GM18517 (cell line): ENCODE results near the gene C11orf42.
A peak's percentile ranks its signal among the peaks of the same experiment; 100 is the strongest.
"Not testable (repeated sequence)": the region's sequence is repeated elsewhere in the genome, so short reads cannot be mapped to it uniquely, and the experiment has no call there.

Experiments used
- ATAC-seq: cut with Tn5 transposase; IDR thresholded peaks from one replicate; pipeline ENCODE4 v1.9.1; 2021; ENCODE audit warnings: mild to moderate bottlenecking, moderate library complexity; ENCODE audit not compliant: unreplicated experiment

The C11orf42 gene

DNA sequence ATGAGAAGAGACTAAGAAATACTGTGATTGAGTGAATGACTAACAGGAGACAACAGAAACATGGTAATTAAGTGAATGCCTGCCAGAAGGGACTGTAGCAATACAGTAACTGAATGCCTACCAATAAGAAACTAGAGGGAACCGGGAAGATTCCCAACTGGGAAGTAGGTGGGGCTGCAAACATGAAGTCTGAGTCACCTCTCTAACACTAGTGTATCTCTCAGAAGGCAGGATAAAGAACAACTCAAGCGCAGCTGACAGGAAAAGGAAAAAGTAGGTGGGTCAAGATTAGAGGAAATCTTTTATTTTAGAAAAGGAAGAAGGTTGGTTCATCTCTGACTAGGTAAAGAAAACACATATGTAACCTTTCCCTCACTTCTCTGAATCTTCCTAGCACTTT, 14.0 kb downstream of the C11orf42 start:
- no peak for ATAC-seq

DNA sequence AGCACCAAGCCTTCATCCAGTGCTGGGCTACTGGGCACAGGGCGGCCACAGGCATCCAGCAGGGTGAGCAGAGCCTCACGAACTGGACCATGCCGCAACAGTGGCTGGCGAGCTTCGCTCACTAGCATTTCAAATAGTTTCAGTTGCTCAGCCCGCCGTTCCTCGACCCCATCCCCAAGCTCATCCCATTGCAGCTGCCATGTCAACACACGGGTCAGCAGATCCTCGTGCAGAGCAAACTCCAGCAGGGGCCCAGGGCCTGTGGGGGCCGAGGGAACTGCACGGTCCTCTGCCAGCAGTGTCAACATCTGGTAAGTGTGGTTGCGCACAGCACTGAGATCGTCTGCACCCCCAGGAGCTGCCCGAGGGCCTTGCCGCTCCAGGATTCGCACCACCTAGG, 18.5 kb downstream of the C11orf42 start:
- ATAC-seq = no peak

DNA sequence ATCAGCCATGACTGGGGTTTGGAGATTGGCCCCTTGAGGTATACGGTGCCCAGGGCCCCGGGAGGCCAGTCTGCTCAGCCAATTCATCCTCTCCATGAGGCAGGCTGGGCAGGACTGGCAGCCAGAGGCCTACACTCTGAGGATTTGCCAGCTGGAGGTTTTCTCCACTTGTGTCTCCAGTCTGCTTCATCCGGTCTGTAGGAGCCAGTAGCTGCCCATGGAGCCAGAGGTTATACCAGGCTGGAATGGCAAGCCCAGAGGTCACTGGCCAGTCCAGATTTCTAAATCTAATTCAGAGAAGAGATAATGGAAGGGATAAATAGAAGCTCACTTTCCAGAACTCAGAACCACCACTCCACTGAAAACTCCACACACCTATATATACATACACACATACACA, 19.1 kb downstream of the C11orf42 start:
- ATAC-seq = no peak

DNA sequence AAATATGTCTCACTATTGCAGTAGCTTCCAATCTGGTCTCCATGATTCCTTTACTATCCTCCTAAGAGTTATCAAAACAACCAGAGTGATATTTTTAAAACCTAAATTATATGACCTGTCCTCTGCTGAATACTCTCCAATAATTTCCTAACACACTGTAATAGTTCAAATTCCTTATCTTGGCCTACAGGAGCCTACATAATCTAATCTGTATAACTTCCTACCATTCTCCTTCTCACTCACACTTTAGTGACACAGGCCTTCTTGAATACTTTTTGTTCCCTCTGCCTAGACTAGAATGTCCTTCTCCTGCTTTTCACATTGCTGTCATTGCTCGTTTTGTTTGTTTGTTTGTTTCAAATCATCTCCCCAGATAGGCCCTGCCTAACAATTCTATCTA, 19.7 kb downstream of the C11orf42 start:
- no peak for ATAC-seq

DNA sequence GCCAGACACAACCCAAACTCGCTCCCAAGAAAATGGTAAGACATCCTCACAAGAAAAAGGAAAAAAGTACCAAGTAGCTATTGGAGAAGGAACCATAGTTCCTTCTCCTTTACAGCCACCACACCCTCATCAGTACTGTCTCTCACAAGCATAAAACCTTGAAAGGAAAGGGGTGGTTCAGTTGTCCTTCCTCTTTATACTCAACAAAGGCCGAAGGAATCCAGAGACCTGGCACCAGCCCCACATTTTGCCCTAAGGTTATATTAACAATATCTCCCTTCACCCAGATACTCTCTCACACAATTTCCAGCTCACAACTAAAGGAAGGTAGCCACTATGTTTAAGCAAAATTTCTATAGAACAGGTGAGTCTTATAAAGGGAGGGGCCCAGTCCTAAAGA, 20.5 kb downstream of the C11orf42 start:
- no peak for ATAC-seq

DNA sequence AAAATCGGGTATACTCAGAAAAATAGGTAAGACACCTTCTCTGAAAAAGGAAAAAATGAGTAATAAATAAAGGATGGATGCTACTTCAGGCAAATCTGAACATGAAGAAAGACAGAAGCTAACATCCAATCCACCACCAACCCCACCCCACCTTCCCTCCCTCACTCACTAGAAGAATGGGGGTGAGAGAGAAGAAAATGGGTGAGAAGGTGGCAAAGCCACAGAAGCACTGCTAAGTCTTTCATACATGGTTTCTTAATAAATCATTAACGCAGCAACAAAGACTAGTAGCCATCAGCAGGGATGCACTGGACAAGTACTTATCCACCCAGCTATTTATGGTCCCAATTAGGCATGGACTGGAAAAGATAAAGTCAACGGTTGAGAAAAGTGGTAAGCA, 23.2 kb downstream of the C11orf42 start:
- ATAC-seq = no peak

DNA sequence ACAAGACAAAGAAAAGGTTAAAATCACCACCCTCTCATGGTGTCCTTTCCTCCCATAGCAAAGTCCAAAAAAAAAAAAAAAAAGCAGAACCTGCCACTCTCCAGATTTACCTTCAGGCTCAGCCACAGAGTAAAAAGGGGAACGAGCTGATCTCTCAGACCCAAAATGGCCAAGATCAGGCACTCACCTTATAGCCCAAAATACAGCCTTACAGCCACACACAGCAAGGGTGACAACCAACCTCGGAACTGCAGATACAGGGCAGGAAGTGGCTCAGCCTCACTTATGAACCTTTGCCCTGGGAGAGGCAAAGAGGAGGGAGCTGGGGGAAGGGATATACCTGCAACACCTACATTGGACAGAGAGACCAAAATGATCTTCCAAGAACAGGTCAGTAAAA, 24.6 kb downstream of the C11orf42 start:
- no peak for ATAC-seq

DNA sequence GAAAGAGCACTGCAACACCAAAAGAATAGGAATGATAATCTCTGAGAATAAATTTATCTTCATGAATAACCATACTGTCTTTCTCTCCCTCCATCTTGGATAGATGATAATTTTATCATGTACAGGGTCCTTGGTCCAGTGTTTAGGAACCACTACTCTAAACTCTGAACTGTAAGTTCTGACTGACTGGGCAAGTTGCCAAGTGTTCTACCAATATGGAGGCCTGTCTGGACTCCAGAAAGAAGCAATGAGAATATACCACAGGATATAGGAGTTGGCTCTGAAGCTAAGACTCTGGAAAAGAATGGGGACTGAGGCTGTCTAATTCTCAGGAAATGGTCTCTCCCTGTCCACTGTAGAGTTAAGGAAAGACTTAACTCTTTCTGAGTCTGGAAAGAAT, 27.5 kb downstream of the C11orf42 start:
- no peak for ATAC-seq

DNA sequence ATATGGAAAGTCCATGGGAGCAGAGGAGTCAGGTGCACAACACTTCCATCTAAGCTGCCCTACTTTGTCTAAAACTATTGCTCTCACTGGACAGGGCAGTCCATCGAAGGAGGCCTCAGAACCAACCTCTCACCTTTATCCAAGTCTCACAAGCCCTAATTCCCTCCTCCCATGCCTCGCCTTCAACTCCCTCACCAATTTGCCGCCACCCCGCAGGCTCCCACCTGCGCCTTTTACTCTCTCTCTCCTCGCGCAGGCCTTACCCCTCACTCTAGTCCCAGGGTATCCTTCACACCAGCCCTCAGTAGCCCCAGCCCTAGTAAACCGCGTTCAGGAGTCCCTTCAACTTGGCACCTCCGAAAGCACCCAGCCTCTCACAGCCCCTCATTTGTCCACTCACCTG, 28.6 kb downstream of the C11orf42 start:
- ATAC-seq = no peak

DNA sequence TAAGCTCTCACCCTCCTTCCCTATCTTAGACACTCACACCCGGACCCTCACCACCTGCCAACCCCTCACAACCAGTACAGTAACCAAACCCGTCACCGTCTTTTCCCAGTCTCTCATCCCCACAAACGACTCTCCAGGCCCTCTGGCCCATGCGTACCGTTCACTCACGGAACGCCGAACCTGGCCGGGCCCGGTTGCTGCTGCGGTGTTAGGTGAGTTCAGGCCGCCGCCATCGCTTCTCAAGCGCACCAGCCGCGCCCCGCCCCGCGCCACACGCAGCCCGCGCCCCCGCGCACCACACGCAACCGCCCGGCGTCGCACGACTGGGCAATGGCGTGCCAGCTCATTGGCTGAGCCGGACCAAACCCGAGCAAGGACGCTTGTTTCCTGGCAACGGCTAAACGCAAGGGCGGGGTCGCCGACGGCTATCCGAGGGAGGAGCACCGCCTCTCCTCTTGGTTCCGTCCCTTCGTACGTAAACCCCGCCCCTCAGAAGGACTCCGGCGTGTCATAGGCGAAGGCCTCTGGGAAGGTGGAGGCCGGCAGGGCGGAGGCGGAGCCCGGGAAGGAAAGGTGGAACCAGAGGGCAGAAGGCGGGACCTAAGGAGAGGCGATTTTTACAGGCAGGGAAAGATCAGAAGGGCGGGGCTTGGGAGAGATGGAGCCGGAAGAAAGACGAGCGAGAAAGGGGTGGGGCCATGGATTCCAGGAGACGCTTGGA, 29.2 kb downstream of the C11orf42 start, which contains the start of gene FHIP1B:
FHIP1B (minus strand) TSS at position 250 of the 721 bp plus-strand sequence. CDS start 10,120 bp downstream, outside the sequence.
- ATAC-seq = peak; percentile 96

DNA sequence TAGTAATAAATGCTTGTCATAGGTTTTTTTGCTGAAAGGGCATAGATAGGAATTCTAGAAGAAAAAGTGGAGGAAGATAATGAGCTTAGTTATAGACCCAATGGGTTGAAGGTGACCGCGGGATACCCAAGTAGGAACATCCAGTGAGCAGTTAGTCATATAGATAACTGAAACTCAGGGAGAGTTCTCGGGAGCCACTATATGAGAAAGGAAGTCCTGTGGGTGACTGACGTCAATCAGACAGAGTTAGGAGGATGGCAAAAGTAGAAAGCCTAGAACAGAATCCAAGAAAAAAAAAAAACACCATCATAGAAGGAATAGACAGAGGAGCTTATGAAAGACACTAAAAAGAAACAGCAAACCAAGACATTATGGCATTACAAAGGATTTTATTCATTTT, 31.9 kb downstream of the C11orf42 start:
- ATAC-seq = no peak

DNA sequence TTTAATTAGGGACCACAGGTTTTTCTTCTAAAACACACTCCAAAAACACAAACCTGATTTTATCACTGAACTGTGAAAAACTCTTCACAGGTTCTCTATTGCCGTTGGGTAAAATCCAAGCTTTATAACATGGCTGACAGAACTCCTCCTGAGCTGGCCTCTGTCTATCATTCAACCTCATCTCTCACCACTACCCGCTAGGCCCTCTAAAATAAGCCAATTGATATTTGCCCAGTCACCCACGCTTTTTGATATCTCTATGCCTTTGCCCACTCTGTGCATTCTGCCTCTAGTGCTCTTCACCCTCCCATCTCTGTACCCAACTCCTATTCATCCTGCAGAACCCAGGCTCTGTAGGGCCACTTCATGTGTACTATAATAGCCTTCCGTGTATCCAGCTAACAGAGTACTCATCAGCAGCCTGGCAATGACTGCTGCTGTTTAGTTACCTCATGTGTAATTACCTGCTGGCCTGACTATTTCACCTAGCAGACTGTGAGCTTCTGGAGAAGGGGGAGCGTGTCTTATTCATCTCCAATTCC, 32.5 kb downstream of the C11orf42 start:
- no peak for ATAC-seq

DNA sequence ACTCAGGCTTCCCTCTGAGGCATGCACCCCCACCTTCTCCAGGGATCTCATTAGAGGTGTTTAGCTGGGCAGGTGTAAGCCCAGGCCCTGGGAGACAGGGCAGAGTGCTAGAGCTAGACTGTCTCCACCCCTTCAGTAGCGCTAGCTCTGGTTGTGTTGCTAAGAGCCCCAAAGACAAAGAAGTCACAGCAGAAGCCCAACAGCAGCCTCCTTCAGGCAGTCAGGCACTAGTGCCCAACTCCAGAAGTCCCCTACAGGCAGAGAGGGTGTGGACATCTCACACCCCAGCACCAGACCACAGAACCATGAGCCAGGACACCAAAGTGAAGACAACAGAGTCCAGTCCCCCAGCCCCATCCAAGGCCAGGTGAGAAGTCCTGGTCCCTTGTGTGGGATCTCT, 33.5 kb downstream of the C11orf42 start, which contains the start of gene CNGA4:
CNGA4 (plus strand) TSS at position 188 of the 400 bp plus-strand sequence; CDS start at position 306, 118 bp downstream.
- no peak for ATAC-seq

DNA sequence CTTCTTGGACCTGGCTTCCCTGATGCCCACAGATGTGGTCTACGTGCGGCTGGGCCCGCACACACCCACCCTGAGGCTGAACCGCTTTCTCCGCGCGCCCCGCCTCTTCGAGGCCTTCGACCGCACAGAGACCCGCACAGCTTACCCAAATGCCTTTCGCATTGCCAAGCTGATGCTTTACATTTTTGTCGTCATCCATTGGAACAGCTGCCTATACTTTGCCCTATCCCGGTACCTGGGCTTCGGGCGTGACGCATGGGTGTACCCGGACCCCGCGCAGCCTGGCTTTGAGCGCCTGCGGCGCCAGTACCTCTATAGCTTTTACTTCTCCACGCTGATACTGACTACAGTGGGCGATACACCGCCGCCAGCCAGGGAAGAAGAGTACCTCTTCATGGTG, 34.8 kb downstream of the C11orf42 start:
- ATAC-seq = no peak

DNA sequence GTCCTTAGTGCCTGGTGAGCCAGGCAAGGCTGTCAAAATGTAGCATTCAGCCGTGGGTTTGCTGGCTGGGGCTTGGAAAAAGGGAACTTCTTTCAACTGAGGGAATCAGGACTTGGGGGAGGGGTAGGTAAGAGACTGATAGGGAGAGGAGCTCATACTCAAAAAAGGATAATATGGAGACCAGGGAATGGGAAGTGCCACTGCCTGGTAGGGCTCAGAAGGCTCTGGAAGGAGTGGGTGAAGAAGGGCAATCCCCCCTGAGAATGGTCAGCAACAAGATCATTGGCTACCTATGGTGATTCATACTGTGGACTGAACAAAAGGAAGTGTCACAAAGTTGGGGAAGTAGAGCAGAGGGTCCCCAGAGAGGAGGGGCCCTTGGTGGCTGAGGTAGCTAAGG, 35.4 kb downstream of the C11orf42 start:
- no peak for ATAC-seq

DNA sequence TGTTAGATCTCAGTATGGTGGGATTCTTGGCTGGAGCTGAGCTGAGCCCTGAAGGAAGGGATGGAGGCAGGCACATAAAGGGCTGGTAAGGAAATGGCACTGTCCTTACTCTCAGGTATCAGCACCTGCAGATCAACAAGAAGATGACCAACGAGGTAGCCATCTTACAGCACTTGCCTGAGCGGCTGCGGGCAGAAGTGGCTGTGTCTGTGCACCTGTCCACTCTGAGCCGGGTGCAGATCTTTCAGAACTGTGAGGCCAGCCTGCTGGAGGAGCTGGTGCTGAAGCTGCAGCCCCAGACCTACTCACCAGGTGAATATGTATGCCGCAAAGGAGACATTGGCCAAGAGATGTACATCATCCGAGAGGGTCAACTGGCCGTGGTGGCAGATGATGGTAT, 36.0 kb downstream of the C11orf42 start:
- ATAC-seq = no peak

DNA sequence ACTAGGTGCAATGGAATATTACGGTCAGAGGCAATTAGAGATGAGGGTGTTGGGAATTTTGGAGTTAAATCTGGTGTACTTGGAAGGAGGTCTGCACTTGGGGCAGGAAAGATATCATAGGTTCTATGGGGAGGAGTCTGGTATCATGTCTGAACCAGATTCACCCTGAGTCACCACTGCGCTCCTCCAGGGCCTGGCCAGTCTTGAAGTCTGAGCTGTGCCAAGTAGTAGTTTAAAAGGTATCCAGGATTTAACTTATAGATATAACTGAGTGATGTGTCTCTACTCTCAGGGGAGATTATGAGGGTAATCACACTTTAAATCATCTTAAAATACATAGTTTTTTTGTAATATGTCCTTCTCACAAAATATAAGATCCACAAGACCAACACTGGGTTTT, 40.2 kb downstream of the C11orf42 start:
- no peak for ATAC-seq

DNA sequence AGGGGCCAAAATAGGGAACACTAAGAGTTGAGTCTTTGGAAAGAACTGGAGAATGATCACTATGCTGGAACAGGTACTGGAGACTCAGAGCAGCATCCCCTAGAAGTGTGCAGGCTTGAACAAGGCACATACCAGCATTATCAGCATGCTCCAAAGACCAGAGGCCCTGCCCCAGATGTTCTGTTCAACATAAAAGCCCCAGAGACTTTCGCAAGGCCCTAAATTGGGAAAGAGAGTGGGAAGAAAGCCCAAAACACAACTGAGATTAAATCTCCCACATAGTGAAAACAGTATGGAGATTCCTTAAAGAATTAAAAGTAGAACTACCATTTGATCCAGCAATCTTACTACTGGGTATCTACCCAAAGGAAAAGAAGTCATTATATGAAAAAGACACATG, 42.9 kb downstream of the C11orf42 start:
- ATAC-seq = no peak

DNA sequence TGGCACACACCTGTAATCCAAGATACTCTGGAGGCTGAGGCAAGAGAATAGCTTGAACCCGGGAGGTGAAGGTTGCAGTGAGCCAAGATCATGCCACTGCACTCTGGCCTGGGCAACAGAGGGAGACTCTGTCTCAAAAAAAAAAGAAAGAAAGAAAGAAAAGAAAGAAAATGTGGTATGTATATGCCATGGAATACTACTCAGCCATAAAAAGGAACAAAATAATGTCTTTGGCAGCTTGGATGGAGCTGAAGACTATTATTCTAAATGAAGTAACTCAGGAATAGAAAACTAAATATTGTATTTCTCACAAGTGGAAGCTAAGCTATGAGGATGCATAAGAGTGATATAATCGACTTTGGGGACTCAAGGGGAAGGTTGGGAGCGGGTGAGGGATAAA, 43.5 kb downstream of the C11orf42 start:
- not testable (repeated sequence) for ATAC-seq

DNA sequence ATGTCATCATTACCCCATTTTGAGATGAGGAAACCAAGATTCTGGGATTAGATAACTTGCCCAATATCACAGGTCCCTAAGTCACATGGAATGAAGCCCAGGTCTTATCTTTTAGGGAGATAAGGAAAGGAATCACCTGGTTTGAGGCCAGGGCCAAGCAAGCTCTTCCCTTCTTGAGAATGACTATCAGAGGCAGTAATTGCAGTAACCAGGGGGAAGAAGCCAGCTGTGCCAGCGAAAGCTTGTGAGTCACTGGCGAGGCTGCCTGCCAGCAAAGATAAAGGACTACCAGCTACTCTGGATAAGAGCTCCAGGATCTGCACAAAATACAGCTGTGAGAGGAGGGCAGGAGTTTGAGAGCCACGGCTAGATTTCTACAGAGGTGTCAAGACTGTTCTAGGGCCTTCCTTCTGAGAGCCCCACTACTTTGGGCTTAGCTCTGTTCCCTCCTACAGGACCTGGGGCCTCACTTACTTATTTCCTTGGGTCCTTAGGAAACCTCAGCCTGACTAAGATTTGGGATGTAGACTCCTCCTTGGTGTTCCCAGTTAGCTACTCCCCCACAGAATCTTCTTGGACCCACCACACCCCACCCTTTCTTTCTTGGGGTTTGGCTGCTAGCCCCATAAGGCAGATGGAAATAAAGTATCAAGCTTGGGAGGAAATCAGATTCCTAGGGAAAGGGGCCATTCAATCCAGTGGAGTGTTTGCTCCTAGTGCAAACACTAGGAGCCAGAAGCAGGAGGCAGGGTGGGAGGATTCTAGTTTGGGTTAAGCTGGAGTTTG, 44.6 kb downstream of the C11orf42 start:
- ATAC-seq = no peak

DNA sequence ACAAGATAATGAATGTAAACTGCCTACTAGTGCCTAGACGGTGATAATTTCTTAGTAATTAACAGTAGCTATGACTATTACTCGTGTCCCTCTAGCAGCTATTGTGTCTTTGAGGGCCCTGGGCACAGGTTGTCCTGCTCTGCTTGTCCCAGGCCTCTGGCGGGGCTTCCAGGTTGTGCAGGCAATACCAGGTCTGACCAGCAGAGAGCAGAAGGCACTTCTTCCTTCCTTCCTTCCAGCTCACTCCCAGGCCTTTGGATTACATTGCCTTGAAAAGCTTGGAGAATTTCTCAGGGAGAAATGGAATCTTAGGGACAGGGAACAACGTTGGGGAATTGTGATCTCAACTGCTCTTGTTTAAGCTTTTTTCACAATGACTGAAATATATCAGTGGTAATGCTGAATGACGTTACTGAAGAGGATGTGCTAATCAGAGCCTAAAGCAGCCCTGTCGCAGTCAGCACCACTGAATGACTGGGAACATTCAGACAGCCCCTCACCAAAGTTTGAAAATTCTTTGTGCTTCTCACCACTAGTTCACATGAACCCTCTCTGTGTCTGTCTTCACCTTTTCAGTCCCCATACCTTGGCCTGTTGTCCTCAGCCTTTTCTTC, 45.9 kb downstream of the C11orf42 start:
- peak; percentile 57 for ATAC-seq
